ENCODE results near the gene AMOTL1.

Gene AMOTL1

DNA sequence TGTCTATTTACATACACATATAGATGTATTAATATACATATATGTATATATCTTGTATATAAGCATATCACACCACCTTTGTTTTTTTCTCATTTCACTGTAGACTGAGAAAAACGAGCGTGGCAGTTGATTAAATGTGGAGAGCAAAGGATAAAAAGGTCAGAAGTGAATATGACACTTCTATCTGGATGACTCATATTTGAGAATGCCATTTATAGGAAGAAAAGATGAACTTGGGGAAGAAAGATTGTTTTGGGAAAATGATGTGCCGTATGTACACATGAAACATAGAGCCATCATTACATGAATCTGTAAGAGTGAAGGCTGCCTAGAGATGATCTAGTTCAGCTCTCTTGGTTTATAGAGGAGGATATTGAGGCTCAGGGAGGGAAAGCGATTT is 28.7 kb downstream of the AMOTL1 start:
- no peaks in the 10 kb centered on the region for H3K79me2 ChIP-seq (ENCODE audit: insufficient read depth, low read length)
- no peak overlapping the region for H3K27ac ChIP-seq (ENCODE audit: low read length)
- no peaks in the 10 kb centered on the region for H3K9me3 ChIP-seq (ENCODE audit: insufficient read depth, low read length, severe bottlenecking)
- H3K4me1 ChIP-seq (ENCODE audit: insufficient read depth, low read length), result no peaks in the 10 kb centered on the region
- H3K27me3 ChIP-seq (ENCODE audit: insufficient read depth, low read length, poor library complexity), result peaks cover 5% of the 10 kb centered on the region
- H3K4me2 ChIP-seq (ENCODE audit: insufficient read depth, low read length), result no peak overlapping the region
- no peak overlapping the region for H3K4me3 ChIP-seq (ENCODE audit: low read depth in 1 of 2, low read length in 2 of 2)
- DNase-seq, result no peak
- no peak for ATAC-seq (ENCODE audit: insufficient read depth, low read depth)
- H3K36me3 ChIP-seq (ENCODE audit: insufficient read depth, low read length), result no peaks in the 10 kb centered on the region
- TF ChIP-seq EZH2 (IDR thresholded peaks at IDR 0.05; ENCODE audit: borderline replicate concordance, low read depth, low read length, severe bottlenecking), result no peak
- TF ChIP-seq, protein P1, sequence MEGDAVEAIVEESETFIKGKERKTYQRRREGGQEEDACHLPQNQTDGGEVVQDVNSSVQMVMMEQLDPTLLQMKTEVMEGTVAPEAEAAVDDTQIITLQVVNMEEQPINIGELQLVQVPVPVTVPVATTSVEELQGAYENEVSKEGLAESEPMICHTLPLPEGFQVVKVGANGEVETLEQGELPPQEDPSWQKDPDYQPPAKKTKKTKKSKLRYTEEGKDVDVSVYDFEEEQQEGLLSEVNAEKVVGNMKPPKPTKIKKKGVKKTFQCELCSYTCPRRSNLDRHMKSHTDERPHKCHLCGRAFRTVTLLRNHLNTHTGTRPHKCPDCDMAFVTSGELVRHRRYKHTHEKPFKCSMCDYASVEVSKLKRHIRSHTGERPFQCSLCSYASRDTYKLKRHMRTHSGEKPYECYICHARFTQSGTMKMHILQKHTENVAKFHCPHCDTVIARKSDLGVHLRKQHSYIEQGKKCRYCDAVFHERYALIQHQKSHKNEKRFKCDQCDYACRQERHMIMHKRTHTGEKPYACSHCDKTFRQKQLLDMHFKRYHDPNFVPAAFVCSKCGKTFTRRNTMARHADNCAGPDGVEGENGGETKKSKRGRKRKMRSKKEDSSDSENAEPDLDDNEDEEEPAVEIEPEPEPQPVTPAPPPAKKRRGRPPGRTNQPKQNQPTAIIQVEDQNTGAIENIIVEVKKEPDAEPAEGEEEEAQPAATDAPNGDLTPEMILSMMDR (IDR thresholded peaks at IDR 0.05; ENCODE audit: borderline replicate concordance, extremely low read depth, low read length, poor library complexity, severe bottlenecking), result no peak
- H4K20me1 ChIP-seq (ENCODE audit: insufficient read depth, low read length), result no peaks in the 10 kb centered on the region
- H3K9ac ChIP-seq (ENCODE audit: low read depth, low read length), result no peak overlapping the region
- no peak overlapping the region for H2AFZ ChIP-seq (ENCODE audit: low read depth, low read length)

DNA sequence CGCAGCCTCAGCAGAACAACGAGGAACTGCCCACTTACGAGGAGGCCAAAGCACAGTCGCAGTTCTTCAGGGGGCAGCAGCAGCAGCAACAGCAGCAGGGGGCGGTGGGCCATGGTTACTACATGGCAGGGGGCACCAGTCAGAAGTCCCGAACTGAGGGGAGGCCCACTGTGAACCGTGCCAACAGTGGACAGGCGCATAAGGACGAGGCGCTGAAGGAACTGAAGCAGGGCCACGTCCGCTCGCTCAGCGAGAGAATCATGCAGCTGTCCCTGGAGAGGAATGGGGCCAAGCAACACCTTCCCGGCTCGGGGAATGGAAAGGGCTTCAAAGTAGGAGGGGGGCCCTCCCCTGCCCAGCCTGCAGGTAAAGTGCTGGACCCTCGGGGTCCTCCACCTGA is 31.6 kb downstream of the AMOTL1 start:
- Histone ChIP-seq H3K36me3 (ENCODE audit: insufficient read depth, low read length) (no peaks in the 10 kb centered on the region), H3K27ac (ENCODE audit: low read length) (no peak overlapping the region), H2AFZ (ENCODE audit: low read depth, low read length) (no peak overlapping the region), H3K4me2 (ENCODE audit: insufficient read depth, low read length) (no peak overlapping the region), H3K27me3 (ENCODE audit: insufficient read depth, low read length, poor library complexity) (peaks cover 2% of the 10 kb centered on the region), H3K9me3 (ENCODE audit: insufficient read depth, low read length, severe bottlenecking) (peaks cover 2% of the 10 kb centered on the region), H3K4me3 (ENCODE audit: low read depth in 1 of 2, low read length in 2 of 2) (no peak overlapping the region), H3K4me1 (ENCODE audit: insufficient read depth, low read length) (no peaks in the 10 kb centered on the region), H4K20me1 (ENCODE audit: insufficient read depth, low read length) (no peaks in the 10 kb centered on the region), H3K79me2 (ENCODE audit: insufficient read depth, low read length) (no peaks in the 10 kb centered on the region), H3K9ac (ENCODE audit: low read depth, low read length) (no peak overlapping the region)
- no peak for ATAC-seq (ENCODE audit: insufficient read depth, low read depth)
- DNase-seq, result no peak
- TF ChIP-seq, protein P1 (IDR thresholded peaks at IDR 0.05; ENCODE audit: borderline replicate concordance, extremely low read depth, low read length, poor library complexity, severe bottlenecking), result no peak
- no peak for TF ChIP-seq EZH2 (IDR thresholded peaks at IDR 0.05; ENCODE audit: borderline replicate concordance, low read depth, low read length, severe bottlenecking)

DNA sequence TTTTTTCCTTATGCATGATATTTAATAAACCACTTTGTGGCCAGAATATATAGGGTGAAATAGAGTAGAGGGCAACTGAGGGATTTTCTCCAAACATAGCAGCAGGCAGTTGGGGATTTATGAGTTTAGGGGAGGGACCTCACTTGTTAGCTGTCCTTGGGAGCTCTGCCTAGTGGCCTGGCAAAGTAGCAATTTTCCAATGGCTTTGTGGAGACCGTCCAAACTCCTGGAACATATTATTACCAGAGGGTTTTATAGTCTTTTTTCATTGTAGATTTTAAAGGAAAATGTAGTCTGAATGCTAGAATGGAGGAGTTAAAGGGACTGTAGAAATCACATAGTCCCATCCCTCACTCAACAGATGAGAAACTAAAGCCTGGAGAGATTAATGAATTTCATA is 32.3 kb downstream of the AMOTL1 start:
- no peaks in the 10 kb centered on the region for H3K36me3 ChIP-seq (ENCODE audit: insufficient read depth, low read length)

More for the DNA sequence above, 32.3 kb downstream of the AMOTL1 start:
- no peak overlapping the region for H2AFZ ChIP-seq (ENCODE audit: low read depth, low read length)
- H3K4me1 ChIP-seq (ENCODE audit: insufficient read depth, low read length), result no peaks in the 10 kb centered on the region
- DNase-seq (no peak), ATAC-seq (ENCODE audit: insufficient read depth, low read depth) (no peak)
- no peak overlapping the region for H3K27ac ChIP-seq (ENCODE audit: low read length)
- no peak overlapping the region for H3K9ac ChIP-seq (ENCODE audit: low read depth, low read length)
- H4K20me1 ChIP-seq (ENCODE audit: insufficient read depth, low read length), result no peaks in the 10 kb centered on the region
- H3K27me3 ChIP-seq (ENCODE audit: insufficient read depth, low read length, poor library complexity), result peaks cover 2% of the 10 kb centered on the region
- H3K79me2 ChIP-seq (ENCODE audit: insufficient read depth, low read length), result no peaks in the 10 kb centered on the region
- TF ChIP-seq EZH2 (IDR thresholded peaks at IDR 0.05; ENCODE audit: borderline replicate concordance, low read depth, low read length, severe bottlenecking), result no peak
- TF ChIP-seq, protein P1 (IDR thresholded peaks at IDR 0.05; ENCODE audit: borderline replicate concordance, extremely low read depth, low read length, poor library complexity, severe bottlenecking), result no peak
- no peak overlapping the region for H3K4me2 ChIP-seq (ENCODE audit: insufficient read depth, low read length)
- no peak overlapping the region for H3K4me3 ChIP-seq (ENCODE audit: low read depth in 1 of 2, low read length in 2 of 2)
- peaks cover 2% of the 10 kb centered on the region for H3K9me3 ChIP-seq (ENCODE audit: insufficient read depth, low read length, severe bottlenecking)
